GM23248 (cell line): ENCODE measurements around the gene ARHGEF28.

Source experiments
- EZH2 ChIP-seq: fragments of 200-600 bp; sonication (generic); IDR thresholded peaks from 2 replicates; pipeline ENCODE4 v1.6.1; 2018; ENCODE audit warnings: antibody characterized with exemption, mild to moderate bottlenecking; ENCODE audit not compliant: insufficient read depth, poor library complexity, severe bottlenecking
- EZH2phosphoT487 ChIP-seq: fragments of 200-600 bp; sonication (generic); IDR thresholded peaks from 2 replicates; pipeline ENCODE4 v1.6.1; 2018; ENCODE audit warnings: antibody characterized with exemption, moderate library complexity, mild to moderate bottlenecking, low read depth; ENCODE audit not compliant: insufficient read depth

- TF ChIP-seq EZH2phosphoT487 = no peak
- TF ChIP-seq EZH2 = no peak
Observed at GRCh38 chr5:73894860-73895259, 268.9 kb downstream of the ARHGEF28 start.
